HG02571 (cell line): ENCODE measurements around the gene CELF1.
"Not testable (repeated sequence)": the region's sequence is repeated elsewhere in the genome, so short reads cannot be mapped to it uniquely, and the experiment has no call there.

ENCODE experiments used
- ATAC-seq: cut with Tn5 transposase; IDR thresholded peaks from one replicate; pipeline ENCODE4 v1.9.1; 2021; ENCODE audit warnings: mild to moderate bottlenecking, moderate library complexity; ENCODE audit not compliant: unreplicated experiment

Gene CELF1

DNA sequence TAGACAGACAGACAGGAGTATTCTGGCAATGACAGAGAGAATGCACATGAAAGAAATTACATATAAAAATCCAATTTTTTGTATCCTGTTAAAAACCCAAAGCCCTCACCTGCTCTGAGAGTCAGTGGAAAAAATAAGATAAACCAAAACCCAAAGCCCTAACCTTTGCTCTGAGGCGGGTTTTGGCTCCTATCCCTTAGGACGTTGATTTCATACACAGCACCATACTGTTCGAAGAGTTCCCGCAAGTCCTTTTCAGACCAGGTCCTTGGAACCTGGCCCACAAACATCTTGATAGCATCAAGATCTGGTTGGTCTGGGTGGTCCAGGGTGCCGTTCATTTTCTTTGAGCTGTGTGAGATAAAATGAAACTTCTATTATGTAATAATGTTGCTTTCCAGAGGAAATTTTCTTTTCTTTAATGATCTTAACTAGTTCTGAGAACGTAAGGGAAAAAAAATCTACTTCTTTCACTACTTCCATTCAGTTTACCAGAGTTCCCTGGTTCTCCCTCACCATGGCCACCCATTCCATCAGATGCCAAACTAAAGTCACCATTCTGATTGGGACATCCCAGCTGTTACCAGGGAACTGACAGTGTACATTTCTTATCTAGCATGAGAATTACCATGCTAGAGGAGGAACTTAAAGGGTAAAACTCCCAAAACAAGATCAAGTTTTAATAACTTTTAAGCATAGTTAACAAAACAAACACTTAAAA is 64.1 kb downstream of the CELF1 start:
- no peak for ATAC-seq

DNA sequence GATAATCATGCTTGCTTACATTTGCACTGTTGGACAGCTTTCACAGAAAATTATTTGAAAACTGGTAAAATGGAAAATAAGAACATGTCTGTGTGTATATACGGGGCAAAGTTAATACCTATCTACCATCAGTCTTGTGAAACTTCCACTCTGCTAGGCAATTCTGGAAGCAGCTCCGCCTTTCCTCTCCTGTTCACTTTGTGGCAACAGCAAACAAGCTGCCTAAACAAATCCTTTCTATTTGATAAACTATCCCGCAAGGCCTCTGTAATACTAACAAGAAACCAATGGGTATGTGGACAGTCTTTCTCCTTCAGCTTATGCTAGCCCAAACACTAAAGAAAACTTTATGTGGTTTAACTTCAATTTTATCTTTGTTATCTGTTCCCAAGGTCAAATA is 64.8 kb downstream of the CELF1 start:
- no peak for ATAC-seq

GRCh38 chr11:47487421-47487820 is 65.5 kb downstream of the CELF1 start:
- no peak for ATAC-seq

- ATAC-seq, result no peak
These were observed 67.8 kb downstream of the CELF1 start for GRCh38 chr11:47485107-47485506.

GRCh38 chr11:47483457-47483856 is 69.5 kb downstream of the CELF1 start:
- no peak for ATAC-seq

DNA sequence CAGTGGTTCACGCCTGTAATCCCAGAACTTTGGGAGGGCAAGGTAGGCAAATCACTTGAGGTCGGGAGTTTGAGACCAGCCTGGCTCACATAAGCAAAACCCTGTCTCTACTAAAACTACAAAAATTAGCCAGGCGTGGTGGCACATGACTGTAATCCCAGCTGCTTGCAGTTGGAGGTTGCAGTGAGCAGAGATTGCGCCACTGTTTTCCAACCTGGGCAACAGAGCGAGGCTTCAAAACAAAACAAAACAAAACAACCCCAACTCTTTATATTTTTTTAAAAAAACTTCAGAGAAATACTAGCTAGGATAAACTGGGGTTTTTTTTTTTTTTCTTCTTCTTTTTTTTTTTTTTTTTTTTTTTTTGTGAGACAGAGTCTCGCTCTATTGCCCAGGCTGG is 72.2 kb downstream of the CELF1 start:
- ATAC-seq, result no peak

- ATAC-seq, result no peak
These were observed 74.1 kb downstream of the CELF1 start for GRCh38 chr11:47478651-47479329.

- ATAC-seq, result no peak
These were observed 75.2 kb downstream of the CELF1 start for GRCh38 chr11:47477753-47478152.

GRCh38 chr11:47477323-47477722 is 75.6 kb downstream of the CELF1 start:
- no peak for ATAC-seq

- no peak for ATAC-seq
These were observed 82.3 kb downstream of the CELF1 start for GRCh38 chr11:47470671-47471070.

DNA sequence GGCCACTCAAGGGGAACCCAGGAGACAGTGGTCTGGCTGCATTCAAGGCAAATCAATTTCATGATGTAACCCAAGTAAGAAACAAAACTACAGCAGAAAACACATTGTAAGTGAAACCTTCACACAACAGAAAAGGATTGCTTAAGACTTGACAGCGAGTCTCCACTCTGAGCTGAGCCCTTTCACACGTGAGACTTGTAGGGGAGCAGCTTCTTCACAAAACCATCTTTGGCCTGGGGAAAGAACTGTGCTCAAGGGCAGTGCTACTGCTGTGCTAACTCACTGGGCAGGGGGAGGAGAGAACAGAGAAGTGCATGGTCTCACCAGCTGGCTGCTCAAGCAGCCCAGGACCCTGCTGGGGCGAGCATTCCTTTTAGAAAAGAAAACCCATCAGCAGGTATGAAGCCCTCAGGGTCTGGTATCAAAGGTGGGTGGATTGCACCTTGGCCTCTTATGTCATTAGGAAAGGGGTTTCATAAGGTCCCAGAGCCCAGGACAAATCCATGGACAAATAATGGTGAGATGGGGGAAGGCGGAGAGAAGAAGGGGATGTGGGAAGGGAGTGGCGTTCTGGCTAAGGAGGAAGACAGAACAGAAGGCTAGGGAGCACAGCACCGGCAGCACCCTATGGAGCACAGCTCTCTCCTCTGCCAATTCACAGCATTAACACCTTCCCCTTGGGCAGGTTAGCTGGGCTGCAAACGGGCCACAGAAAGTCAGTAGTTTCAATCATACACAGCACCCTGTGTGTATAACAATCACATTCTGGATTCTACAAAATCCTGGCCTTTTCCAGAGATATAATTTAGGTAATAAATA is 83.4 kb downstream of the CELF1 start:
- no peak for ATAC-seq

DNA sequence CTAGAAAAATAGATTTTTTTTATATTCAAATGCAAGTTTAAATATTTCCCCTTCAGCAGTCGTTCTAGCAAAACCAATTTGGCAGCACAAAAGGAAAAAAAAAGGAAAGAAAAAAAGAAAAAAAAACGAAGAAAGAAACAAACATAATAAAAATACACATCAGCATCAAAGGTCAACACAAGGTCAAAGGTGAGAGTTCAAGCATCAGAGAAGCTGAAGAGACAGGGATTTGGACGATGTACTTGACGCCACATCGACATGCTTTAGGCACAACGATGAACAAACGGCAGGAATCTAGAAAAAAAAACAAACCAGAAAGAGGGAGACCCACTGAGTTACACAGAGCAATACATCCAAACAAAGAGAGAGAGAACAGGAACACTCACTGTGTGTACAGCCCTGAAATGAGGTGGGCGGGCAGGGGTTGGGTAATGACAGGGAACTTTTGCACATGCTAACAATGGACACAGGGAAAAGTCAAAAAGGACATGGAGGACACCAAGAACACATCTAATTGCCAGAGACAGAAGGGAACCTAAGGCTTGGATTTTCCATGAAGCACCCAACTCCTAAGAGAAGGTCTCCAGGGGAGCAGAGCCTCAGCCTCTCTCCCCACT is 84.2 kb downstream of the CELF1 start:
- ATAC-seq, result no peak

GRCh38 chr11:47467357-47467756 is 85.6 kb downstream of the CELF1 start:
- ATAC-seq, result no peak

DNA sequence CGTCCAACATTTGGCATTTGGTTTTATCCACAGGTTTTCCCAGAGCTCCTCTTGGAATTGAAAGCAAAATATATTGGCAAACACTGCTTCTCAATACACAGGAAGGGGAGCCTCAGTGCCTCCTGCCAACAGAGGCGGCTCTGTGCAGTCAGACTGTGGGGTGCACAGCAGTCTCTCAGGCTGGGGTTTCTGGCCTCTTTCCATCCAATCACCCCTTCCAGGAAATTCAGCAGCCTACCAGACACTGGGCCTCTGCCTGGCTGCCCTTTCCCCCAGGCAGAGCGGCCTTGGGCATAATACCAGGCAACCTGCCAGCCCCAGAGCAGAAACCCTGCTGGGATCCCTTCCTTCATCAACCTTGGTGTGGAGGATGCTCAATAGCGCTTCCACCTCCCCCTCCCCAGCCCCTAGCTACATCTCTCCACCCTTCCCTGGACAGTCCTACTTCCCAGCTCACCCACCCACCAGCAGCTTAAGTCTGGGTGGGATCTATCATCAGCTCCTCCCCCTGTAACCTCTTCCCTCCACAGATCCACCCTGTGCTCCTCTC is 86.2 kb downstream of the CELF1 start:
- no peak for ATAC-seq

GRCh38 chr11:47466201-47466600 is 86.7 kb downstream of the CELF1 start:
- no peak for ATAC-seq

- ATAC-seq, result no peak
These were observed 88.4 kb downstream of the CELF1 start for GRCh38 chr11:47464483-47464882.

DNA sequence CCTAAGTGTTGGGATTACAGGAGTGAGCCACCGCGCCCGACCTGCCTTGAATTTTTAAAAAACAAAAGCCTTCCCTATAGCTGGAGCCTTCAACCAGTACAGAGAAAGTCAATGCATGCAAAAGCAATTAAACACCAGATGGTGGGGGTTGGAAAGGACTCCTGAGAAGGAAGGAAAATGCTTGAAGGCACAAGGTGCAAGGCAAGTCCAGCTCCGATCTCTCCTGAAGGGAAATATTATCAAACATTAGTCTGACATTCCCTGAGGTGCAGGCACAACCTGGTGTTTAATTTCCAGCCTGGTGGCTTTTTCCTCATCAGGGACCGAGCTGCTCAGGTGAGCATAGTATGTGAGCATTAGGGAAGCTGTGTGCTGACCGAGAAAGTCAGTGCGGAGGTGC is 91.1 kb downstream of the CELF1 start:
- no peak for ATAC-seq

DNA sequence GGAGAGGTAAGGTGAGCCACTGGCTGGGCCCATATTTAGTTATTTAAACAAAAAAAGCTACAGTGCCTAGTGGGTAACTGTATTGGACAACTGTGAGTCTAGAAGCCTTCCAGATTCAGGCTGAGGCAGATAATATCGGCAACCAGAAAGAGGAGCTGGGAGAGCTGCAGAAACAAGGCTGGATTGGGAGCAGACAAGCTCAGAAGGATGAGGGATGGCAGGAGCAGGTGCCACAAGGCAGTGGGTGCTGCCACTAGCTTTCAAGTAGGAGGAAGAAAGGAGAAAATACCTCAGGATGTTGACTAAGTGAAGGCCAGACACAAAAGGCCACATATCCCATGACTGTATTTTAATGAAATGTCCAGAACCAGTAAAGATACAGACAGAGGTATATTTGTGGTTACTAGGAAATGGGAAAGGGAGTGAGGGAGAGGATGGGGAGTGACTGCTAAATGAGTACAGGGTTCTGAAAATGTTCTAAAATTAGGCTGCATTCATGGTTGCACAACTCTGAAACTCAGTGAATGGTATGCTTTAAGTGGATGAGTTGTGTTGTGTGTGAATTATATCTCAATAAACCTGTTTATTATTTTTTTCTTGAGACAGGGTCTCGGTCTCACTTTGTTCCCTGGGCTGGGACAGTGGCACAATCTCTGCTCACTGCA is 92.2 kb downstream of the CELF1 start:
- ATAC-seq, result no peak

GRCh38 chr11:47454258-47454671 is 98.7 kb downstream of the CELF1 start:
- not testable (repeated sequence) for ATAC-seq

- no peak for ATAC-seq
These were observed 99.6 kb downstream of the CELF1 start for GRCh38 chr11:47453365-47453764.

- ATAC-seq, result no peak
These were observed 100.9 kb downstream of the CELF1 start for GRCh38 chr11:47451990-47452389.
